ENCODE results near the gene NFIC.
"Not testable (repeated sequence)": the region's sequence is repeated elsewhere in the genome, so short reads cannot be mapped to it uniquely, and the experiment has no call there.

Gene NFIC

DNA sequence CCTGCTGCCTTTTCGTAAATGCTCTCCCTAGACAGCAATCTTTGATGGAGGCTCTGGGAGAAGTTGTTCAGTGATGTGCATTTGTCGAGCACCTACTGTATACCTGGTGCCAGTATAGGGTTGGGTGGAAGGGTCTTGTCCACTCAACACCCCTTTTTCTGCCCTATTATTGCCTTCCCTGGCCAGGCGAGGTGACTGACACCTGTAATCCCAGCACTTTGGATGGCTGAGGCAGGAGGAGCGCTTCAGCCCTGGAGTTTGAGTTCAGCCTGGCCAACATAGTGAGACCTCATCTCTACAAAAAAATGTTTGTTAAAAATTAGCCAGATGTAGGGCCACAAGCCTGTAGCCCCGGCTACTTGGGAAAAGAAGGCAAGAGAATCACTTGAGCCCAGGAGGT lies 49.3 kb downstream of the NFIC start:
- Histone ChIP-seq H3K4me3 (ENCODE audit: low read length) (no peak overlapping the region), H3K4me2 (ENCODE audit: low read length) (no peak overlapping the region), H3K9me3 (ENCODE audit: control insufficient read depth, insufficient read depth, low read length) (no peaks in the 10 kb centered on the region), H4K20me1 (ENCODE audit: control insufficient read depth, insufficient read depth, low read depth, low read length) (no peaks in the 10 kb centered on the region), H3K79me2 (ENCODE audit: control insufficient read depth, low read length) (no peaks in the 10 kb centered on the region), H3K36me3 (ENCODE audit: control insufficient read depth, low read length) (no peaks in the 10 kb centered on the region), H3K9me2 (replicated peaks; ENCODE audit: control insufficient read depth, low read length) (no peaks in the 10 kb centered on the region), H3K4me1 (ENCODE audit: control insufficient read depth, low read length) (no peaks in the 10 kb centered on the region), H3K27me3 (ENCODE audit: control insufficient read depth, low read length) (no peaks in the 10 kb centered on the region), H3K27ac (ENCODE audit: low read depth, low read length) (no peak overlapping the region), H3F3A (ENCODE audit: control insufficient read depth, insufficient read depth) (no peaks in the 10 kb centered on the region)
- TF ChIP-seq EZH2phosphoT487 (IDR thresholded peaks at IDR 0.05; ENCODE audit: borderline replicate concordance, low read length) = no peak
- TF ChIP-seq, protein P1, sequence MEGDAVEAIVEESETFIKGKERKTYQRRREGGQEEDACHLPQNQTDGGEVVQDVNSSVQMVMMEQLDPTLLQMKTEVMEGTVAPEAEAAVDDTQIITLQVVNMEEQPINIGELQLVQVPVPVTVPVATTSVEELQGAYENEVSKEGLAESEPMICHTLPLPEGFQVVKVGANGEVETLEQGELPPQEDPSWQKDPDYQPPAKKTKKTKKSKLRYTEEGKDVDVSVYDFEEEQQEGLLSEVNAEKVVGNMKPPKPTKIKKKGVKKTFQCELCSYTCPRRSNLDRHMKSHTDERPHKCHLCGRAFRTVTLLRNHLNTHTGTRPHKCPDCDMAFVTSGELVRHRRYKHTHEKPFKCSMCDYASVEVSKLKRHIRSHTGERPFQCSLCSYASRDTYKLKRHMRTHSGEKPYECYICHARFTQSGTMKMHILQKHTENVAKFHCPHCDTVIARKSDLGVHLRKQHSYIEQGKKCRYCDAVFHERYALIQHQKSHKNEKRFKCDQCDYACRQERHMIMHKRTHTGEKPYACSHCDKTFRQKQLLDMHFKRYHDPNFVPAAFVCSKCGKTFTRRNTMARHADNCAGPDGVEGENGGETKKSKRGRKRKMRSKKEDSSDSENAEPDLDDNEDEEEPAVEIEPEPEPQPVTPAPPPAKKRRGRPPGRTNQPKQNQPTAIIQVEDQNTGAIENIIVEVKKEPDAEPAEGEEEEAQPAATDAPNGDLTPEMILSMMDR (IDR thresholded peaks at IDR 0.05; ENCODE audit: low read depth, low read length, poor library complexity, severe bottlenecking) = no peak

DNA sequence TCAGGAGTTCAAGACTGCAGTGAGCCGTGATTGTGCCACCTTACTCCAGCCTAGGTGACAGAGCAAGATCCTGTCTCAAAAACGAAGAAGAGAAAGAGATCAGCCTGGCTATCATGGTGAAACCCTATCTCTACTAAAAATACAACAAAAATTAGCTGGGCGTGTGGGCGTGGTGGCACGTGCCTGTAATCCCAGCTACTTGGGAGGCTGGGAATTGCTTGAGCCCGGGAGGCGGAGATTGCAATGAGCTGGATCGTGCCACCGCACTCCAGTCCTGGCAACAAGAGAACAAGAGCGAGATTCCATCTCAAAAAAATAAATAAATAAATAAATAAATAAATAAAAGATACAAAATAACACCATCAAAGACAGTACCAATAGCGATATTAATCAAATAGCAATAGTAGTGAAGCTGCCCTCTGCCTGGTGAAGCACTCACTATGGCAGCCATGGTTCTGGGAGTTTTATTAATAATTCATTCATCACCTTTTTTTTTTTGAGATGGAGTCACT lies 53.9 kb downstream of the NFIC start:
- Histone ChIP-seq H3K79me2 (ENCODE audit: control insufficient read depth, low read length) (no peaks in the 10 kb centered on the region), H3K27me3 (ENCODE audit: control insufficient read depth, low read length) (no peaks in the 10 kb centered on the region), H3K4me3 (ENCODE audit: low read length) (no peak overlapping the region), H3K27ac (ENCODE audit: low read depth, low read length) (no peak overlapping the region), H3K4me2 (ENCODE audit: low read length) (no peak overlapping the region), H3K4me1 (ENCODE audit: control insufficient read depth, low read length) (no peaks in the 10 kb centered on the region), H4K20me1 (ENCODE audit: control insufficient read depth, insufficient read depth, low read depth, low read length) (no peaks in the 10 kb centered on the region), H3F3A (ENCODE audit: control insufficient read depth, insufficient read depth) (no peaks in the 10 kb centered on the region), H3K36me3 (ENCODE audit: control insufficient read depth, low read length) (no peaks in the 10 kb centered on the region), H3K9me2 (replicated peaks; ENCODE audit: control insufficient read depth, low read length) (no peaks in the 10 kb centered on the region), H3K9me3 (ENCODE audit: control insufficient read depth, insufficient read depth, low read length) (no peaks in the 10 kb centered on the region)
- TF ChIP-seq, protein P1 (IDR thresholded peaks at IDR 0.05; ENCODE audit: low read depth, low read length, poor library complexity, severe bottlenecking) = no peak
- TF ChIP-seq EZH2phosphoT487 (IDR thresholded peaks at IDR 0.05; ENCODE audit: borderline replicate concordance, low read length) = no peak

DNA sequence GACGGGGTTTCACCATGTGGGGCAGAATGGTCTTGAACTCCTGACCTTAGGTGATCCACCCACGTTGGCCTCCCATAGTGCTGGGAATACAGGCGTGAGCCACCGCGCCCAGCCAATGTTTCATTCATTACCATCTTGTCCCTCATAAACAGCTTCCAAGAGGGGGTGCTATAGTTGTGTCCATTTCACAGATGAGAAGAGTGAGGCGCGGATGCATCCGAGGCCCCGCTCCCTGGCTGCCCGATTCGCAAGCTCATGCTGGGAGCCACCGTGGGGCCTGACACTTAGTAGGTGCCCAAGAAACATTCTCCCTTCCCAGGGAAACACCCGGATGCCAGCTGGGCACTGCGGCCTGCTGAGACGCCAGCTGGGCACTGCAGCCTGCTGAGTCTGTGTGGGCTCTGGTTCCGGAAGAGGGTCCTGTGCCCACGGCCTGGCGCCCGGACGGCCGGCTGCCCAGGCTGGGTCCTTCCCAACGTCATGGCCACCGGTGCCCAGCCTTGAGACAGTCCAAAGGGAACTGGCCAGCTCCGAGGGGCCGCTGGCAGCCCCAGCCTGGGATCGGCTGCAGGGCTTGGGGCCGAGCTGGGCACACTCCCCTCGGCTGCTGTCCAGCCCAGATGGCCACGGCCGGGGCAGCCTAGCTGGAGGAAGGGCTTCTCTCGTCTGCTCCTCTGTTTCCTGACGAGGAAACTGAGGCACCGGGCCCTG lies 54.7 kb downstream of the NFIC start:
- no peaks in the 10 kb centered on the region for H3K36me3 ChIP-seq (ENCODE audit: control insufficient read depth, low read length)
- no peaks in the 10 kb centered on the region for H3K79me2 ChIP-seq (ENCODE audit: control insufficient read depth, low read length)
- no peaks in the 10 kb centered on the region for H3K27me3 ChIP-seq (ENCODE audit: control insufficient read depth, low read length)
- TF ChIP-seq, protein P1 (IDR thresholded peaks at IDR 0.05; ENCODE audit: low read depth, low read length, poor library complexity, severe bottlenecking) = no peak
- no peak for TF ChIP-seq EZH2phosphoT487 (IDR thresholded peaks at IDR 0.05; ENCODE audit: borderline replicate concordance, low read length)
- no peak overlapping the region for H3K4me2 ChIP-seq (ENCODE audit: low read length)
- no peaks in the 10 kb centered on the region for H3K9me2 ChIP-seq (replicated peaks; ENCODE audit: control insufficient read depth, low read length)
- H3K27ac ChIP-seq (ENCODE audit: low read depth, low read length) = no peak overlapping the region
- H3K4me1 ChIP-seq (ENCODE audit: control insufficient read depth, low read length) = no peaks in the 10 kb centered on the region
- no peaks in the 10 kb centered on the region for H3F3A ChIP-seq (ENCODE audit: control insufficient read depth, insufficient read depth)
- H3K4me3 ChIP-seq (ENCODE audit: low read length) = no peak overlapping the region
- H3K9me3 ChIP-seq (ENCODE audit: control insufficient read depth, insufficient read depth, low read length) = no peaks in the 10 kb centered on the region
- H4K20me1 ChIP-seq (ENCODE audit: control insufficient read depth, insufficient read depth, low read depth, low read length) = no peaks in the 10 kb centered on the region

DNA sequence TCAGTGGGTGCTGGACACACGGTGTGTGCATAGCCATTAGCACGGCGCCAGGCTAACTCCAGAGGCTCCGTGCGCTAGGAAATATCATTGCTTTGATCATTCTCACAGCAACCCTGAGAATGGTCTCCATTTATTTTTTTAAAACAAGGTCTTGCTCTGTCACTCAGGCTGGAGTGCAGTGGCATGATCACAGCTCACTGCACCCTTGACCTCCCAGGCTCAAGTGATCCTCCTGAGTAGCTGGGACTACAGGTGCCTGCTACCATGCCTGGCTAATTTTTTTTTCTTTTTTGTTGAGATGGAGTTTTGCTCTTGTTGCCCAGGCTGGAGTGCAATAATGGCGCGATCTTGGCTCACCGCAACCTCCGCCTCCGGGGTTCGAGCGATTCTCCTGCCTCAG lies 55.3 kb downstream of the NFIC start:
- not testable (repeated sequence) for H4K20me1 ChIP-seq (ENCODE audit: control insufficient read depth, insufficient read depth, low read depth, low read length); H3K4me1 ChIP-seq (ENCODE audit: control insufficient read depth, low read length); H3K9me3 ChIP-seq (ENCODE audit: control insufficient read depth, insufficient read depth, low read length); H3K27ac ChIP-seq (ENCODE audit: low read depth, low read length); H3K27me3 ChIP-seq (ENCODE audit: control insufficient read depth, low read length); H3K36me3 ChIP-seq (ENCODE audit: control insufficient read depth, low read length); H3K4me2 ChIP-seq (ENCODE audit: low read length); H3K4me3 ChIP-seq (ENCODE audit: low read length); H3F3A ChIP-seq (ENCODE audit: control insufficient read depth, insufficient read depth); H3K79me2 ChIP-seq (ENCODE audit: control insufficient read depth, low read length); H3K9me2 ChIP-seq (replicated peaks; ENCODE audit: control insufficient read depth, low read length)

Data from DOHH2 (cell line).